B cell (primary cell): Measurements from ENCODE around the gene THYN1.

Source experiments
- EZH2 ChIP-seq: IDR thresholded peaks from 2 replicates; pipeline ENCODE4 v1.6.1; 2012; ENCODE audit warnings: borderline replicate concordance, low read depth, mild to moderate bottlenecking, moderate library complexity, low read length; ENCODE audit not compliant: insufficient read depth, poor library complexity, severe bottlenecking
- TF ChIP-seq, protein P1 (sequence below): fragments of 200-600 bp; IDR thresholded peaks from one replicate; pipeline ENCODE4 v1.8.0; 2022; ENCODE audit warnings: antibody characterized with exemption, mild to moderate bottlenecking

DNA sequence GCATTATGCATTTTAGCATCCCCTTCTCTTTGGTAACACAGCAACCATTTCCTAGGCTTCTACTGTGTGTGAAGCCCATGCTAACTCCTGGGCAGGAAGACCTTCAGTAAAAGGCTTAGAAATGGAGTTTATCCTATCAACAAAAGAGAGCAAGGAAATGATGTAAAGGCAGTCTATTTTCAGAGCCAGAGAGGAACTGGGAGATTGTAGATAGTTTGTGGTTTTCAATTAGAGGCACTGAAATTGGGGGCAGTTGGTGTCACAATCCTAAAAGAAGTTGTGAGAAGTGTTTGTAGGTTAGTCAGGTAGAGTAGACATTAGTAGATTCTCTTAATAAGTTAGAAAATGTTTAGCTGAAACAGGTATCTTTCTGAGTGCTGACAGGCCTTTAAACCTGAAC lies 7.4 kb upstream of the THYN1 start:
- TF ChIP-seq, protein P1, sequence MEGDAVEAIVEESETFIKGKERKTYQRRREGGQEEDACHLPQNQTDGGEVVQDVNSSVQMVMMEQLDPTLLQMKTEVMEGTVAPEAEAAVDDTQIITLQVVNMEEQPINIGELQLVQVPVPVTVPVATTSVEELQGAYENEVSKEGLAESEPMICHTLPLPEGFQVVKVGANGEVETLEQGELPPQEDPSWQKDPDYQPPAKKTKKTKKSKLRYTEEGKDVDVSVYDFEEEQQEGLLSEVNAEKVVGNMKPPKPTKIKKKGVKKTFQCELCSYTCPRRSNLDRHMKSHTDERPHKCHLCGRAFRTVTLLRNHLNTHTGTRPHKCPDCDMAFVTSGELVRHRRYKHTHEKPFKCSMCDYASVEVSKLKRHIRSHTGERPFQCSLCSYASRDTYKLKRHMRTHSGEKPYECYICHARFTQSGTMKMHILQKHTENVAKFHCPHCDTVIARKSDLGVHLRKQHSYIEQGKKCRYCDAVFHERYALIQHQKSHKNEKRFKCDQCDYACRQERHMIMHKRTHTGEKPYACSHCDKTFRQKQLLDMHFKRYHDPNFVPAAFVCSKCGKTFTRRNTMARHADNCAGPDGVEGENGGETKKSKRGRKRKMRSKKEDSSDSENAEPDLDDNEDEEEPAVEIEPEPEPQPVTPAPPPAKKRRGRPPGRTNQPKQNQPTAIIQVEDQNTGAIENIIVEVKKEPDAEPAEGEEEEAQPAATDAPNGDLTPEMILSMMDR: no peak
- no peak for TF ChIP-seq EZH2
